Measurements from ENCODE around the gene FNDC3B.

FNDC3B gene

GRCh38 chr3:172356427-172356826, 317.0 kb downstream of the FNDC3B start:
- TF ChIP-seq CTCF (IDR thresholded peaks at IDR 0.05; ENCODE audit: extremely low read depth, missing control alignments) = no peak
- no peak for DNase-seq (ENCODE audit: low spot score)

- TF ChIP-seq CTCF (IDR thresholded peaks at IDR 0.05; ENCODE audit: extremely low read depth, missing control alignments) = no peak
- no peak for DNase-seq (ENCODE audit: low spot score)
Measured at GRCh38 chr3:172357850-172358754, 318.7 kb downstream of the FNDC3B start.

GRCh38 chr3:172359231-172359630, 319.9 kb downstream of the FNDC3B start:
- DNase-seq (ENCODE audit: low spot score) = no peak
- TF ChIP-seq CTCF (IDR thresholded peaks at IDR 0.05; ENCODE audit: extremely low read depth, missing control alignments) = no peak

GRCh38 chr3:172359996-172360395, 320.6 kb downstream of the FNDC3B start:
- TF ChIP-seq CTCF (IDR thresholded peaks at IDR 0.05; ENCODE audit: extremely low read depth, missing control alignments) = no peak
- DNase-seq (ENCODE audit: low spot score) = no peak

GRCh38 chr3:172362583-172362982, 323.2 kb downstream of the FNDC3B start:
- DNase-seq (ENCODE audit: low spot score) = no peak
- TF ChIP-seq CTCF (IDR thresholded peaks at IDR 0.05; ENCODE audit: extremely low read depth, missing control alignments) = no peak

- DNase-seq (ENCODE audit: low spot score) = no peak
- no peak for TF ChIP-seq CTCF (IDR thresholded peaks at IDR 0.05; ENCODE audit: extremely low read depth, missing control alignments)
Measured at GRCh38 chr3:172364374-172365027, 325.1 kb downstream of the FNDC3B start.

- no peak for TF ChIP-seq CTCF (IDR thresholded peaks at IDR 0.05; ENCODE audit: extremely low read depth, missing control alignments)
- DNase-seq (ENCODE audit: low spot score) = no peak
Measured at GRCh38 chr3:172365028-172365567, 325.7 kb downstream of the FNDC3B start.

Measured in GM20000 (cell line).